ENCODE measurements around the gene CYP26B1.

CYP26B1 gene

GRCh38 chr2:72178551-72178950 lies 30.9 kb upstream of the CYP26B1 start:
- TF ChIP-seq YY1 (IDR thresholded peaks at IDR 0.05; ENCODE audit: low read depth) (no peak), ZBTB7A (IDR thresholded peaks at IDR 0.05; ENCODE audit: low read depth) (no peak), EGR1 (IDR thresholded peaks at IDR 0.05) (no peak), MAX (IDR thresholded peaks at IDR 0.05) (no peak), CEBPB (IDR thresholded peaks at IDR 0.05) (no peak), EP300 (IDR thresholded peaks at IDR 0.05; ENCODE audit: borderline replicate concordance) (no peak), FOXM1 (IDR thresholded peaks at IDR 0.05; ENCODE audit: borderline replicate concordance, low read depth) (no peak), NFIC (IDR thresholded peaks at IDR 0.05) (no peak), REST (IDR thresholded peaks at IDR 0.05; ENCODE audit: low read depth) (no peak), USF1 (IDR thresholded peaks at IDR 0.05) (no peak), TCF12 (IDR thresholded peaks at IDR 0.05; ENCODE audit: low read depth) (no peak), TAF1 (IDR thresholded peaks at IDR 0.05; ENCODE audit: low read depth) (no peak), RAD21 (IDR thresholded peaks at IDR 0.05; ENCODE audit: low read depth) (no peak), TEAD4 (IDR thresholded peaks at IDR 0.05) (no peak), CREB1 (IDR thresholded peaks at IDR 0.05; ENCODE audit: low read depth) (no peak)

DNA sequence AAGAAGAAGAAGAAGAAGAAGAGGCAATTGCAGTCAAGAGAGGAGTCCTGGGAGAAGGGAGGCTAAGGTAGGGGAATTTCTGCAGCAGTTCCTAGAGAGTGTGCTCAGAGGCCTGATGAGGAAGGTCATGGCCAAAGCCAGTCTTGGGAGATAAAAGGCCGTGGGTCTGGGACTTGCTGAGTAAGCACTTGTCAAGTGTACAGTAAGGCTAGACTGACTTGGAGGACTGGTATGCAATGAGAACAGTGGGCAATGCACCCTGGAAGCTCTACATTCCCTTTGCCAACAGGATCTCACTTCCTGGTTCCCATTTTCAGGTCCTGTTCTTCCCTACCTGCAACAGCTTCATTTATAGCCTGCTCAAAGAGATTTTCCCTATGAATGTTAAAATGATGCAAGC lies 28.6 kb upstream of the CYP26B1 start:
- TF ChIP-seq EP300 (IDR thresholded peaks at IDR 0.05; ENCODE audit: borderline replicate concordance) = no peak

DNA sequence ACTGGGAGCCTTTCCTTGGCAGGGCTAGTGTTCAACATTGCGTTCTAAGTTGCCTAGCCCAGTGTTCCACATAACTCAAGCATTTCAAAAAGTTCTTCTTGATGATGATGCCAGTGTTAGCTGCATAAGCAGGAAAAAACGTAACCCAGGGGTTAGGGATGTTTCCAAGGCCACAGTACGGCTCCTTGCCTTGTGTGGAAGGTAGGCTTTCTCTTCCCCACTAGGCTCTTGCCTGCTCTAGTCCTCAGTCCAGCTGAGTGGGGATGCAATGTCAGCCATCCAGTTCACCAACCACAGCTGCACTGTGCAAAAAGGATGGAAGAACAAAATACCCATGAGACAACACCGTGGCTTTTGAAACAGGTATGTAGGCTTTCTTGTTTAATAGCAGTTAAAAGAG lies 28.0 kb upstream of the CYP26B1 start:
- TF ChIP-seq EP300 (IDR thresholded peaks at IDR 0.05; ENCODE audit: borderline replicate concordance) = no peak
- no peak for TF ChIP-seq MAX (IDR thresholded peaks at IDR 0.05)
- no peak for TF ChIP-seq ZBTB7A (IDR thresholded peaks at IDR 0.05; ENCODE audit: low read depth)
- TF ChIP-seq CEBPB (IDR thresholded peaks at IDR 0.05) = no peak
- no peak for TF ChIP-seq EGR1 (IDR thresholded peaks at IDR 0.05)
- no peak for TF ChIP-seq CREB1 (IDR thresholded peaks at IDR 0.05; ENCODE audit: low read depth)

- TF ChIP-seq EP300 (IDR thresholded peaks at IDR 0.05; ENCODE audit: borderline replicate concordance) (no peak), FOXM1 (IDR thresholded peaks at IDR 0.05; ENCODE audit: borderline replicate concordance, low read depth) (no peak), CREB1 (IDR thresholded peaks at IDR 0.05; ENCODE audit: low read depth) (no peak), RAD21 (IDR thresholded peaks at IDR 0.05; ENCODE audit: low read depth) (no peak), MAX (IDR thresholded peaks at IDR 0.05) (no peak), EGR1 (IDR thresholded peaks at IDR 0.05) (no peak), NFIC (IDR thresholded peaks at IDR 0.05) (no peak), ZBTB7A (IDR thresholded peaks at IDR 0.05; ENCODE audit: low read depth) (no peak), TAF1 (IDR thresholded peaks at IDR 0.05; ENCODE audit: low read depth) (no peak), REST (IDR thresholded peaks at IDR 0.05; ENCODE audit: low read depth) (no peak), YY1 (IDR thresholded peaks at IDR 0.05; ENCODE audit: low read depth) (no peak), TCF12 (IDR thresholded peaks at IDR 0.05; ENCODE audit: low read depth) (no peak), USF1 (IDR thresholded peaks at IDR 0.05) (no peak), CEBPB (IDR thresholded peaks at IDR 0.05) (no peak)
Measured at GRCh38 chr2:72173640-72174321, 26.1 kb upstream of the CYP26B1 start.

GRCh38 chr2:72172478-72172877 lies 24.8 kb upstream of the CYP26B1 start:
- TF ChIP-seq NFIC (IDR thresholded peaks at IDR 0.05) (no peak), TAF1 (IDR thresholded peaks at IDR 0.05; ENCODE audit: low read depth) (no peak), RAD21 (IDR thresholded peaks at IDR 0.05; ENCODE audit: low read depth) (no peak), TCF12 (IDR thresholded peaks at IDR 0.05; ENCODE audit: low read depth) (no peak), CEBPB (IDR thresholded peaks at IDR 0.05) (no peak), EP300 (IDR thresholded peaks at IDR 0.05; ENCODE audit: borderline replicate concordance) (no peak), MAX (IDR thresholded peaks at IDR 0.05) (no peak), FOXM1 (IDR thresholded peaks at IDR 0.05; ENCODE audit: borderline replicate concordance, low read depth) (no peak), REST (IDR thresholded peaks at IDR 0.05; ENCODE audit: low read depth) (no peak), EGR1 (IDR thresholded peaks at IDR 0.05) (no peak), TEAD4 (IDR thresholded peaks at IDR 0.05) (no peak), USF1 (IDR thresholded peaks at IDR 0.05) (no peak), CREB1 (IDR thresholded peaks at IDR 0.05; ENCODE audit: low read depth) (no peak), YY1 (IDR thresholded peaks at IDR 0.05; ENCODE audit: low read depth) (no peak), ZBTB7A (IDR thresholded peaks at IDR 0.05; ENCODE audit: low read depth) (no peak)
